ENCODE measurements around the gene SNRPA.

DNA sequence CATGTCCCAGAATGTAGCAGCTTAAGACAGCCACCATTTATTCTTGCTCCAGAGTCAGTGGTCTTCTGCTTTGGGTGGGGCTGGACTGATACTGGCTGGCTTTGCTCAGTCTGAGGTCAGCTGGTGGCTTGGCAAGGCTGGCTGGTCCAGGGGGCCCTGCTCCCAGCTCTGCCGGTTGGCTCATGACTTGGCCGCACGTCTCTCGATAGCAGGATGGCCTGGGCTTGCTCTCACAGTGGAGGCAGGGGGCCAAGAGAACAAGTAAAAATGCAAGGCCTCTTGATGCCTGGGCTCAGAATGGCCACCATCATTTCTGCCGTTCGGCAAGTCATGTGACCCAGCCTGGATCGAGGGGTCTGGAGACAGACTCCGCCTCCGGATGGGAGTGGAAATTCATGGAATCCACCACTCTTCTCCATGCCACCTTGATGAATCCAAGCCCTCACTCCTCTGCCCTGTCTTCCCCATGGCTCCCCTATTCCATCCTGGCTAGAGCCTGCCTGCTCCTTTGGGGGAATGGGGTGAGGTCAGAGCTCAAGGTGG, 13.8 kb upstream of the SNRPA start:
- TF ChIP-seq, protein P1, sequence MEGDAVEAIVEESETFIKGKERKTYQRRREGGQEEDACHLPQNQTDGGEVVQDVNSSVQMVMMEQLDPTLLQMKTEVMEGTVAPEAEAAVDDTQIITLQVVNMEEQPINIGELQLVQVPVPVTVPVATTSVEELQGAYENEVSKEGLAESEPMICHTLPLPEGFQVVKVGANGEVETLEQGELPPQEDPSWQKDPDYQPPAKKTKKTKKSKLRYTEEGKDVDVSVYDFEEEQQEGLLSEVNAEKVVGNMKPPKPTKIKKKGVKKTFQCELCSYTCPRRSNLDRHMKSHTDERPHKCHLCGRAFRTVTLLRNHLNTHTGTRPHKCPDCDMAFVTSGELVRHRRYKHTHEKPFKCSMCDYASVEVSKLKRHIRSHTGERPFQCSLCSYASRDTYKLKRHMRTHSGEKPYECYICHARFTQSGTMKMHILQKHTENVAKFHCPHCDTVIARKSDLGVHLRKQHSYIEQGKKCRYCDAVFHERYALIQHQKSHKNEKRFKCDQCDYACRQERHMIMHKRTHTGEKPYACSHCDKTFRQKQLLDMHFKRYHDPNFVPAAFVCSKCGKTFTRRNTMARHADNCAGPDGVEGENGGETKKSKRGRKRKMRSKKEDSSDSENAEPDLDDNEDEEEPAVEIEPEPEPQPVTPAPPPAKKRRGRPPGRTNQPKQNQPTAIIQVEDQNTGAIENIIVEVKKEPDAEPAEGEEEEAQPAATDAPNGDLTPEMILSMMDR (IDR thresholded peaks at IDR 0.05; ENCODE audit: low read length) = no peak
- no peak for TF ChIP-seq EZH2 (IDR thresholded peaks at IDR 0.05; ENCODE audit: borderline replicate concordance, low read length)

Data from OCI-LY1 (cell line).